ENCODE measurements around the gene LHFPL3. TPM values are rescaled to one million over a fixed set of nuclear protein-coding genes. Genes with fewer than 3 reads are reported as not detected.

The LHFPL3 gene
- polyA plus RNA-seq, 1 of the 3 experiments (the other 2 are of a cell fraction) = not detected

DNA sequence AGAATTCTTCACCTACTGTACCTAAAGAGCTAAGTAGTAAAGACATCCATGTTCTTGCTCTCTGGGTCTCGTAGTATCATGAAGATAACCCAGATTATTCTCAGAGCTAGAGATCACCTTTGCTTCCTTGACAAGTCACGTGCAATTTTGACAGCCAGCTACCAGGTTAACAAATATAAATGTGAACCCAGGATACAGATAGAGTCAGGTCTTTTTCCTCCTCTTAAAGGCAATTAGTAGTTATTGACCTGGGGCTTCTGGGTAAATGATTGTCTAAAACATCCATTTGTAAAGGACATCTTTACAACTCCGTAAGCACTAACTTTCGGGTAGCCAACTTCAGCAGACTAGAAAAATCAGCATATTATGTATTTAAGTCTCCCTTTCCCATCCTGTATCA, 28.8 kb downstream of the LHFPL3 start:
- no peak overlapping the region for H2AFZ ChIP-seq (ENCODE audit: low read depth)
- H3K9me3 ChIP-seq = no peaks in the 10 kb centered on the region
- no peak overlapping the region for H3K4me2 ChIP-seq
- ChIA-PET POLR2A (no interaction called here), CTCF (interaction anchor here (1.3 to 2.3 kb wide), 2 partner anchors 15 to 491 kb away, joined by 3 to 7 read pairs; no protein-coding TSS in a partner anchor)
- WGBS (ENCODE audit: low lambda C conversion rate) = 4% methylated on average over 4 of the region's 4 CpGs
- H3K36me3 ChIP-seq (replicated peaks in 1 of 2; ENCODE audit: control insufficient read depth in 1 of 2, insufficient read depth in 2 of 2, low read length in 1 of 2) = no peaks in the 10 kb centered on the region
- H3K79me2 ChIP-seq (ENCODE audit: insufficient read depth) = no peaks in the 10 kb centered on the region
- H4K20me1 ChIP-seq (ENCODE audit: insufficient read depth) = no peaks in the 10 kb centered on the region
- H3K27me3 ChIP-seq (ENCODE audit: insufficient read depth) = peaks cover 6% of the 10 kb centered on the region; the same call in 1 of the 2 replicates
- no peak overlapping the region for H3K9ac ChIP-seq
- TF ChIP-seq CHD2 (IDR thresholded peaks at IDR 0.05; ENCODE audit: low read length, partially characterized antibody) (no peak), RAD21 (IDR thresholded peaks at IDR 0.05; ENCODE audit: low read length) (no peak), EP300 (IDR thresholded peaks at IDR 0.05; ENCODE audit: borderline replicate concordance in 1 of 2, low read depth in 1 of 2, low read length in 1 of 2) (no peak)
- TF ChIP-seq, protein P1, sequence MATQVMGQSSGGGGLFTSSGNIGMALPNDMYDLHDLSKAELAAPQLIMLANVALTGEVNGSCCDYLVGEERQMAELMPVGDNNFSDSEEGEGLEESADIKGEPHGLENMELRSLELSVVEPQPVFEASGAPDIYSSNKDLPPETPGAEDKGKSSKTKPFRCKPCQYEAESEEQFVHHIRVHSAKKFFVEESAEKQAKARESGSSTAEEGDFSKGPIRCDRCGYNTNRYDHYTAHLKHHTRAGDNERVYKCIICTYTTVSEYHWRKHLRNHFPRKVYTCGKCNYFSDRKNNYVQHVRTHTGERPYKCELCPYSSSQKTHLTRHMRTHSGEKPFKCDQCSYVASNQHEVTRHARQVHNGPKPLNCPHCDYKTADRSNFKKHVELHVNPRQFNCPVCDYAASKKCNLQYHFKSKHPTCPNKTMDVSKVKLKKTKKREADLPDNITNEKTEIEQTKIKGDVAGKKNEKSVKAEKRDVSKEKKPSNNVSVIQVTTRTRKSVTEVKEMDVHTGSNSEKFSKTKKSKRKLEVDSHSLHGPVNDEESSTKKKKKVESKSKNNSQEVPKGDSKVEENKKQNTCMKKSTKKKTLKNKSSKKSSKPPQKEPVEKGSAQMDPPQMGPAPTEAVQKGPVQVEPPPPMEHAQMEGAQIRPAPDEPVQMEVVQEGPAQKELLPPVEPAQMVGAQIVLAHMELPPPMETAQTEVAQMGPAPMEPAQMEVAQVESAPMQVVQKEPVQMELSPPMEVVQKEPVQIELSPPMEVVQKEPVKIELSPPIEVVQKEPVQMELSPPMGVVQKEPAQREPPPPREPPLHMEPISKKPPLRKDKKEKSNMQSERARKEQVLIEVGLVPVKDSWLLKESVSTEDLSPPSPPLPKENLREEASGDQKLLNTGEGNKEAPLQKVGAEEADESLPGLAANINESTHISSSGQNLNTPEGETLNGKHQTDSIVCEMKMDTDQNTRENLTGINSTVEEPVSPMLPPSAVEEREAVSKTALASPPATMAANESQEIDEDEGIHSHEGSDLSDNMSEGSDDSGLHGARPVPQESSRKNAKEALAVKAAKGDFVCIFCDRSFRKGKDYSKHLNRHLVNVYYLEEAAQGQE (IDR thresholded peaks at IDR 0.05; ENCODE audit: low read depth, low read length) = no peak
- TF ChIP-seq, protein P2, sequence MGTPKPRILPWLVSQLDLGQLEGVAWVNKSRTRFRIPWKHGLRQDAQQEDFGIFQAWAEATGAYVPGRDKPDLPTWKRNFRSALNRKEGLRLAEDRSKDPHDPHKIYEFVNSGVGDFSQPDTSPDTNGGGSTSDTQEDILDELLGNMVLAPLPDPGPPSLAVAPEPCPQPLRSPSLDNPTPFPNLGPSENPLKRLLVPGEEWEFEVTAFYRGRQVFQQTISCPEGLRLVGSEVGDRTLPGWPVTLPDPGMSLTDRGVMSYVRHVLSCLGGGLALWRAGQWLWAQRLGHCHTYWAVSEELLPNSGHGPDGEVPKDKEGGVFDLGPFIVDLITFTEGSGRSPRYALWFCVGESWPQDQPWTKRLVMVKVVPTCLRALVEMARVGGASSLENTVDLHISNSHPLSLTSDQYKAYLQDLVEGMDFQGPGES (IDR thresholded peaks at IDR 0.05; ENCODE audit: low read depth, low read length) = no peak
- H3K9me2 ChIP-seq = no peaks in the 10 kb centered on the region
- H3K4me1 ChIP-seq (ENCODE audit: control insufficient read depth in 1 of 2, insufficient read depth in 2 of 2, low read depth in 1 of 2, low read length in 1 of 2) = no peaks in the 10 kb centered on the region
- H3F3A ChIP-seq (replicated peaks; ENCODE audit: insufficient read depth) = no peaks in the 10 kb centered on the region
- no peak overlapping the region for H3K27ac ChIP-seq (ENCODE audit: low read depth in 2 of 2, low read length in 1 of 2)
- no peak for DNase-seq
- no peak overlapping the region for H3K4me3 ChIP-seq (ENCODE audit: low read depth in 2 of 2, low read length in 1 of 2)

DNA sequence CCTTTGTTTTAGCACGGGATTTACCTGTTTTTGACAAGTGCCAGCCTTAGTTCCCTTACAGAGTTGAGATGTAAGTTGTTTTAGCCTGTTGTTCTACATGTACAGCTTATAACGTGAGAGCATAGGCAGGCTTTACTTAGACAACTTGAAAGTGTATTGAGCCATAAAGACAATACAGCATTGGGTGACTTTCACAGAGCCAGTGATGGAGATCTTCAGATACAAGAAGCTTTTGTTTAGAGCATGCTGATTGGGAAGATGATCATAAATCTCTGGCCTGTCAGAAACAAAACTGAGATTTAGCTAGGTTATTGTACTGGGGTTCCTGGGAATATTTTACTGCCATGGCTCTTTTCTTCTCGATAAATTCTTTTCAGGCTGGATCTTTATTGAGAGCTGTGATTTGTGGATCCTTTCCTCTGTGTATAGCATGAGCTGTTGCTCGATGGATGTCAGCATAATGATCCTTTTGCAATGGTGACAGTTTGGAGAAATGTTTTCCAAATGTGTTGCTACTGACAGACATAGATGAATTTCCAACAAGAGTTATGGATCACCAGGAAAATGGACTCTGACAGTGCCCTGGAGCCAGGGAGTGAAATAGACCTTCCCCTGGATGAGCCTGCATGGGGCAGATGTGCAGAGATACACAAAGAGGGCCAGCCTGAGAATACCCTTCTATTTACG, 30.2 kb downstream of the LHFPL3 start:
- H4K20me1 ChIP-seq (ENCODE audit: insufficient read depth) = no peaks in the 10 kb centered on the region
- H3K4me2 ChIP-seq = no peak overlapping the region
- no peaks in the 10 kb centered on the region for H3K36me3 ChIP-seq (replicated peaks in 1 of 2; ENCODE audit: control insufficient read depth in 1 of 2, insufficient read depth in 2 of 2, low read length in 1 of 2)
- H3K4me3 ChIP-seq (ENCODE audit: low read depth in 2 of 2, low read length in 1 of 2) = no peak overlapping the region
- H3K27me3 ChIP-seq (ENCODE audit: insufficient read depth) = no peaks in the 10 kb centered on the region
- no peaks in the 10 kb centered on the region for H3F3A ChIP-seq (replicated peaks; ENCODE audit: insufficient read depth)
- WGBS (ENCODE audit: low lambda C conversion rate) = 4% methylated on average over 5 of the region's 5 CpGs
- H3K9me3 ChIP-seq = no peaks in the 10 kb centered on the region
- H3K27ac ChIP-seq (ENCODE audit: low read depth in 2 of 2, low read length in 1 of 2) = no peak overlapping the region
- H2AFZ ChIP-seq (ENCODE audit: low read depth) = no peak overlapping the region
- no peak for TF ChIP-seq MXI1 (IDR thresholded peaks at IDR 0.05; ENCODE audit: low read depth, low read length)
- no peak for TF ChIP-seq NFIC (IDR thresholded peaks at IDR 0.05; ENCODE audit: borderline replicate concordance)
- TF ChIP-seq TEAD4 (IDR thresholded peaks at IDR 0.05; ENCODE audit: borderline replicate concordance, insufficient read depth) = no peak
- TF ChIP-seq EP300 (IDR thresholded peaks at IDR 0.05; ENCODE audit: borderline replicate concordance in 1 of 2, low read depth in 1 of 2, low read length in 1 of 2) = no peak
- TF ChIP-seq FOXJ3 (CRISPR knock-in tag; IDR thresholded peaks at IDR 0.05) = no peak
- no peak for TF ChIP-seq GATA2 (CRISPR knock-in tag; IDR thresholded peaks at IDR 0.05)
- no peak for TF ChIP-seq RAD21 (IDR thresholded peaks at IDR 0.05; ENCODE audit: low read length)
- TF ChIP-seq SMC3 (IDR thresholded peaks at IDR 0.05; ENCODE audit: low read depth, low read length) = no peak
- TF ChIP-seq, protein P3, sequence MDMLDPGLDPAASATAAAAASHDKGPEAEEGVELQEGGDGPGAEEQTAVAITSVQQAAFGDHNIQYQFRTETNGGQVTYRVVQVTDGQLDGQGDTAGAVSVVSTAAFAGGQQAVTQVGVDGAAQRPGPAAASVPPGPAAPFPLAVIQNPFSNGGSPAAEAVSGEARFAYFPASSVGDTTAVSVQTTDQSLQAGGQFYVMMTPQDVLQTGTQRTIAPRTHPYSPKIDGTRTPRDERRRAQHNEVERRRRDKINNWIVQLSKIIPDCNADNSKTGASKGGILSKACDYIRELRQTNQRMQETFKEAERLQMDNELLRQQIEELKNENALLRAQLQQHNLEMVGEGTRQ (IDR thresholded peaks at IDR 0.05; ENCODE audit: borderline replicate concordance, low read depth, low read length) = no peak
- TF ChIP-seq, protein P4, sequence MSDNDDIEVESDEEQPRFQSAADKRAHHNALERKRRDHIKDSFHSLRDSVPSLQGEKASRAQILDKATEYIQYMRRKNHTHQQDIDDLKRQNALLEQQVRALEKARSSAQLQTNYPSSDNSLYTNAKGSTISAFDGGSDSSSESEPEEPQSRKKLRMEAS (IDR thresholded peaks at IDR 0.05; ENCODE audit: low read depth) = no peak
- no peak for TF ChIP-seq FOSL2 (IDR thresholded peaks at IDR 0.05; ENCODE audit: borderline replicate concordance, low read depth)
- TF ChIP-seq TAF1 (IDR thresholded peaks at IDR 0.05; ENCODE audit: borderline replicate concordance, low read depth, low read length) = no peak
- TF ChIP-seq JUND (IDR thresholded peaks at IDR 0.05) = no peak
- no peak for TF ChIP-seq RXRA (IDR thresholded peaks at IDR 0.05; ENCODE audit: borderline replicate concordance, low read depth)
- TF ChIP-seq CHD2 (IDR thresholded peaks at IDR 0.05; ENCODE audit: low read length, partially characterized antibody) = no peak
- H3K9ac ChIP-seq = no peak overlapping the region
- DNase-seq = no peak
- H3K79me2 ChIP-seq (ENCODE audit: insufficient read depth) = no peaks in the 10 kb centered on the region
- H3K4me1 ChIP-seq (ENCODE audit: control insufficient read depth in 1 of 2, insufficient read depth in 2 of 2, low read depth in 1 of 2, low read length in 1 of 2) = no peaks in the 10 kb centered on the region
- no peaks in the 10 kb centered on the region for H3K9me2 ChIP-seq
- CTCF ChIA-PET = interaction anchor here (0.6 to 3.2 kb wide), 5 partner anchors 8 to 560 kb away, joined by 3 to 15 read pairs (median 7); no protein-coding TSS in a partner anchor
- POLR2A ChIA-PET = no interaction called here

Data from SK-N-SH (cell line).